ACHN (cell line): ENCODE data around the gene ZNRF2.

Experiments
- DNase-seq: peaks from one replicate; pipeline ENCODE4 v3.0.0-alpha.2; 2015
- in situ Hi-C: cut with HindIII; loops from 2 replicates; pipeline ENCODE4 v1.10.0; 2017; ENCODE audit warnings: low sequenced_read_pairs, low pct_ligation_motif_present, low pct_unique_long_range_greater_than_20kb

Gene ZNRF2

GRCh38 chr7:30309302-30309701 is 24.9 kb downstream of the ZNRF2 start:
- no peak for DNase-seq
- in situ Hi-C loops: no loop called here

GRCh38 chr7:30309842-30310435 is 25.5 kb downstream of the ZNRF2 start:
- in situ Hi-C loops: no loop called here
- no peak for DNase-seq

- in situ Hi-C loops: no loop called here
- DNase-seq: no peak
These were observed 26.4 kb downstream of the ZNRF2 start for GRCh38 chr7:30310674-30311362.

GRCh38 chr7:30312178-30312577 is 27.8 kb downstream of the ZNRF2 start:
- DNase-seq: no peak
- in situ Hi-C loops: no loop called here

- DNase-seq: no peak
- in situ Hi-C loops: no loop called here
These were observed 29.0 kb downstream of the ZNRF2 start for GRCh38 chr7:30313348-30313747.

- in situ Hi-C loops: no loop called here
- DNase-seq: no peak
These were observed 29.4 kb downstream of the ZNRF2 start for GRCh38 chr7:30313793-30314192.

- in situ Hi-C loops: no loop called here
These were observed 31.2 kb downstream of the ZNRF2 start for GRCh38 chr7:30315589-30315988.

GRCh38 chr7:30320392-30320791 is 36.0 kb downstream of the ZNRF2 start:
- no peak for DNase-seq
- in situ Hi-C loops: no loop called here

More at GRCh38 chr7:30315589-30315988, 31.2 kb downstream of the ZNRF2 start:
- DNase-seq: no peak

- in situ Hi-C loops: no loop called here
- DNase-seq: no peak
These were observed 36.9 kb downstream of the ZNRF2 start for GRCh38 chr7:30321089-30321881.

GRCh38 chr7:30321882-30322192 is 37.4 kb downstream of the ZNRF2 start:
- in situ Hi-C loops: no loop called here
- no peak for DNase-seq

- peak; percentile 41 for DNase-seq
- in situ Hi-C loops: no loop called here
These were observed 38.0 kb downstream of the ZNRF2 start for GRCh38 chr7:30322271-30323005.

- DNase-seq: no peak
- in situ Hi-C loops: no loop called here
These were observed 38.6 kb downstream of the ZNRF2 start for GRCh38 chr7:30323006-30323355.

- DNase-seq: peak; percentile 61
- in situ Hi-C loops: no loop called here
These were observed 43.4 kb downstream of the ZNRF2 start for GRCh38 chr7:30327813-30328212.

- in situ Hi-C loops: no loop called here
These were observed 44.0 kb downstream of the ZNRF2 start for GRCh38 chr7:30328381-30328780.

GRCh38 chr7:30329716-30330115 is 45.3 kb downstream of the ZNRF2 start:
- no peak for DNase-seq
- in situ Hi-C loops: no loop called here

More at GRCh38 chr7:30328381-30328780, 44.0 kb downstream of the ZNRF2 start:
- DNase-seq: no peak

- DNase-seq: no peak
- in situ Hi-C loops: no loop called here
These were observed 46.0 kb downstream of the ZNRF2 start for GRCh38 chr7:30330134-30331111.

GRCh38 chr7:30331338-30331737 is 46.9 kb downstream of the ZNRF2 start:
- in situ Hi-C loops: no loop called here
- DNase-seq: no peak

GRCh38 chr7:30332549-30332948 is 48.2 kb downstream of the ZNRF2 start:
- in situ Hi-C loops: no loop called here
- no peak for DNase-seq
